IPS-NIHi7 (cell line): ENCODE data around the gene LSMEM2.
A peak's percentile ranks its signal among the peaks of the same experiment; 100 is the strongest.
"Not testable (repeated sequence)": the region's sequence is repeated elsewhere in the genome, so short reads cannot be mapped to it uniquely, and the experiment has no call there.

Source experiments
- DNase-seq: peaks from one replicate; pipeline ENCODE4 v3.0.0; 2012; ENCODE audit warnings: mixed read lengths; ENCODE audit errors: extremely low spot score

LSMEM2 gene

DNA sequence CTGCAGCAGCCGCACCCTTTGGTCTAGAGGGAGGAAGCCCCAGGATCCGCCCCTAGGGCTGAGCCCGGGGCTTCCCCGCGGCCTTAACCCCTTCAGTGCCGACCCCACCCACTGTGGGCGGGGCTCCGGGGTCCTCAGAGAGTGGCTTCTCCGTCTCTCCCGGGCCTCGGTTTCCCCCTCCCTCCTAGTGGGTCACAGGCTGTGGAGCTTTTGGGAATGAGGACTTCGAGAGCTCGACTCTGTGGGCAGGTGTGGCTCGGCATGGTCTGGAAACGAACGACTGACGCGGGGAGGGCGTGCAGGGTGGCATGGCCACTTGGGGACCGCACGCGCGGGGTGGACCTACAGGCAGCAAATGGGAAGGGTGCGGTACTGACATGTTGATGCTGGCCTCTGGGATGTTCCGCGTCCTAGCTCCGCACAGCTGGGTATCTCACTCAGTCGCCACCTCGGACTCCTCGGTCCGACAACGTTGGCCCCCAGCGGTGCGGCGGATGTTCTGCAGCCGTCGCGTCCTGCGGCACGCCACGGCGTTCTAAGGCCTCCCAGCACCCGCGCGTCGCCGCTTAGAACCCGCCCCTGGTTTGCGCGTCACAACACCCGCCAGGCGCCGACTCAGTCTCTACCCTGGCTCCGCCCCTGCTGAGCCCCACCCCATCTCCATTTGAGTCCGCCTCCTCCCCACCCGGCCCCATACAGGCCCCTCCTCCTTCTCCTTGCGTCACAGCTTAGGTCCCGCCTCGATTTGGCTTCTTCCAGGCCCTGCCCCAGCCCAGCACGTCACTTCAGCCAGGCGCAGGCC is 20.1 kb downstream of the LSMEM2 start, which contains the start of the genes HYAL3 and NAA80:
Gene HYAL3 (minus strand): TSS at position 570 of the 802 bp plus-strand sequence. CDS start 3,803 bp downstream, outside the sequence.
Gene NAA80 (minus strand): TSS at position 570 of the 802 bp plus-strand sequence. CDS start 1,942 bp downstream, outside the sequence.
- DNase-seq, result peak; percentile 98

DNA sequence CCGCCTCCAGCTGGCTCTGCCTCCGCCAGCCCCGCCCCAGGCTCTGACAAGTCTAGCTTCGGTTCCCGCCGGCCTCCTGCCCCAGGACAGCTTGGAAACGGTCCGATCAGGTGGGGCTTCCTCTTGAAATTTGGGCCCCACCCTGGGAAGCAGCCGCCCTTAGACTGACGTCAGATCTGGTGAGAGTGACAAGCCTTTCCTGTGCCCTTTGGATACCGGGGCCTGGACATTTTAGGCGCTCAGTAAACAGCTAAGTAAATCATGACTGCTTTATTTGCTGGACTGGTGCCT is 20.7 kb downstream of the LSMEM2 start:
- no peak for DNase-seq

DNA sequence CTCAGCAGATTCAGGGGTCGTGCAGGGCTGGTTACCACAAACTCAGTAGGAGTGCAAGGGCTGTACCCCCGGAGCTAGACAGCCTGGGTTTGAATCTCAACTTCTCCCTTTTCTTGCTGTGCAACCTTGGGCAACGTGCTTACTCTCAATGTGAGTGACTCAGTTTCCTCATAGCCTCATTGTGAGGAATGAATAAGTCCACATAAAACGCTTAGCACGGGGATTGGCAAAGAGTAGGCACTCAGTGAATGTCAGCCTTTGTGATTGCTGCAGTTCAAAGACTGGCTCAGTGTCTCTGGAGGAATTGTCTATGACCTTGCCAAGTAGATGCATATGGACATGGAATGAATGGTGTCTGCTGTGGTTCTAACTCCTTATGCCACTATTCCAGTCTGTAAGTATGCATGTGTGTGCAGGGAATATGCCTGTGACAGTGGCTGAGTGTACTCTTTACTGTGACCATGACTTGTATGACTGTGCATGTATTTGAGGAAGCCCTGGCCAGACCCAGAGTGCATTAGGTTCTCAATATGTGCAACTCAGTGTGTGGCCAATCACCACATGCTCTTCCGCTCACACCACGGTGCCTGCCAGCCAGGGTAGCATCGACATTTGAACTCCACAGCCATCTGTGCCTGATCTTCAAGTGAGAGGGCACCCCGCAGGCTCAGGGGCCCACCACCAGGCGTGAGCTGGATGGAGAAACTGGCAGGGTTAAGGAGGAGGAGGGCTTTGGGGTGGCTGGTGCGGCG is 21.2 kb downstream of the LSMEM2 start:
- no peak for DNase-seq

DNA sequence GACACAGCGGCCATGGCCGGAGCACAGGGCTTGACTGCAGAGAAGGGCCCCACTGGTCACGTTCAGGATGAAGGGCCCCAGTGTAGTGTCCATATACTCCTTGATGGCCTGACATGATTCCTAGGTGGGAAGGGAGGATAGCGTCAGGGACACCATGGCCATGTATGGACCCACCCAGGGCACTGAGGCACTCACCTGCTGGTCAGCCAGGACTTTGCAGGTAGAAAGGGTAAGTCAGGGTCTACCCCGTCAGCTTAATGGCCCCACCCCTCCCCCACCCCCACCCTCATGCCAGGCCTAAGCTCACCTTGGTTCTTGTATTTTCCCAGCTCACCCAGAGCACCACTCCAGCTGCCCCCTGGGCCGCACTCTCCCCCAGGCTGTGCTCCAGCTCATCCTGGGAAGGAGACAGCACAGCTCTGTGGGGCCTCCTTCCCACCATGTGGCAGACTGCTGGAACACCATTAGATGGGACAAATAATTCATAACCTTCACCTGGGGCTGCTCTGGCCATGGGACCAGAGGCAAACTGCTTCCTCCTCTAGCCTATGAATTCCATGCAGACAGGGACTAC is 21.9 kb downstream of the LSMEM2 start:
- DNase-seq, result no peak

DNA sequence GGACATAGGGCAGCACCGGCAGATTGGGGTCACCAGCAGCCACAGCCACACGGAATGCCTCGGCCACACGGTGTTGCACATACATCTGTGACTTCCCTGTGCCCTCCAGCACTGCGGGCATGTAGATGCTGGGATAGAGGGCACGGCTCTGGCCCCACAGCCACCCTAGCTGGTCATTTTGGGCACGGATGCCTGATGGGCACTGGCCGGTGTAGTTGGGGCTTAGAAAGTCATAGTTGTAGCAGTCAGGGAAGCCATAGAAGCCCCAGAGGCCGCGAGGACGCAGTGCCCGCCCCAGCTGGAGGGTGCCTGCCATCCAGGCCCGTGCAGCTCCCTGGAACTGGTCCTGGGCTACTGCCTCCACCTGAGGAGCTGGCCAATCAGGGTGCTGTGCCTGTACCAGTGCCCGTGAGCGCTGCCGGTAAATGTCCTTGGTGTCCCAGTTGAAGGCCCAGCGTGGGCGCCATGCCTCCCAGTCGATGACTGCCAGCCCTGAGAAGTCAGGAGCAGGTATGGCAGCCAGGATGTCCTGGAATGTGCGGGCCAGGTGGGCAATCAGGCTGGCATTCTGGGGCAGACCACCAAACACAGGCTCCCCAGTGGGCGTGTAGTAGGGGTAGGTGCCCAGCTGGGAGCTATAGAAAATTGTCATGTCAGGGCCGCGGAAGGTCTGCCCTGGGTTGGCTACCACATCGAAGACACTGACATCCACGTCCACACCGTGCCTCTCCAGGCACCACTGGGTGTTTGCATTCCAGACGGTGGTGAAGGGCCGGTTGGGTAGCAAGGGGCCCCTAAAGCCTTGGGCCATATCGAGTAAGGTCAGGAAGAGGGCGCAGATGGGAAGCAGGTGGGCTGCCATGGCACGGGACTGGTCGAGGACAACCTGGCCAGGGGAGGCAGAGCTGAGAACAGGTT is 23.5 kb downstream of the LSMEM2 start:
- no peak for DNase-seq

DNA sequence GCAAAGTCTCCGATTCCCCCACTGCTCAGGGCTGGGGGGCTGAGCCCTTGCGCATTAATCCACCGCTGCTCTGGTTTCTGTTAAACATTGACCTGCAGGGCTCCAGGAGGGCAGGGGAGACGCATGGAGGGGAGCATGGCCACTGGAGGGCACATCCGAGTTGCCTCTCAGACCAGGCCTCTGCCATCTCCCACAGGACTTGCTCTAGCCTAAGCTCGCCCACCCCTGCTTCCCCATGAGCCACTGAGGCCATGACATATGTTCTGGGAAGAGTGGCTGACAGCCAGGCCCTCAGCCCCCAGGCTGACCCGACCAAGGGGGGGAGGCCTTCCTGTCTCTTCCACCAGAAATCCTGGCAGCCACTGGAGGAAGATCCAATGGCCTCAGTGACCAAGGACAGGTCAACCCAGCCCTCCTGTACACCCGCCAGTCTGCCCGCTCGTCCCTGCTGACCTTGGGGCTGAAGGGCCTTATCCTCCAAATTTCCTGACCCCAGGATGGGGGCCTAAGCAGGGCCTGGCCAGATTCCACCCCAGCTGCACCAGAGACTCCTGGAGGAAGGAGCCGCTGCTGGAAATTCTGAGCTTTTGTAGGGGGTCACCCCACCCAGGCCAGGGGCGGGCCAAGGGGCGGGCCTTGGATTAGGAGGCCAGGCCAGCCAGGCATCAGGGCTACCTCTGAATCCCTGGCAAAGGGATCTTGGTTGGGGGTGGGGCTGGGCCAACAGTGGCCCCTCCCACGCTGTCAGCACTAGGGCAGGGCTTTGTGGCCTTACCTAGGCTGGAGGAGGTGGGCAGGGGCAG is 24.3 kb downstream of the LSMEM2 start, which contains the start of gene HYAL1:
Gene HYAL1 (minus strand): TSS at position 562 of the 803 bp plus-strand sequence. CDS start 618 bp downstream, outside the sequence.
- peak; percentile 89 for DNase-seq

DNA sequence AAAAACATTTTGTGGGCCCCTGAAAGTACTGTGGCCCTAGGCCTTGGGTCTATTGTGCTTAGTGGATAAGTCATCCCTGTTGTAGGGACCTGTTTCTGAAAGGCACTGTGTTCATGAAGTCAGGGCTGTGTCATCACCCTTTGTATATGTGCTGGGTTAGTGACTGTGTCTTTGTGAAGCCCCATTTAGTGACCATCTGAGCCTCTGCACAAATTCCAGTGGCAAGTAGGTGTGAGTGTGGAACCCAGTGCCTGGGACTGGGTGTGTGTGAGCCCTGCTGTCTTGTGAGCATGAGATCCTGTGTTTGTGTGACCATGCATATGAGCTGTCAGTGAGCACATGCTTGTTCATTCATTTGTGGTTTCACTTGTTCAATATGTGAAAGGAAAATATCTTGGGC is 25.7 kb downstream of the LSMEM2 start:
- DNase-seq, result no peak

DNA sequence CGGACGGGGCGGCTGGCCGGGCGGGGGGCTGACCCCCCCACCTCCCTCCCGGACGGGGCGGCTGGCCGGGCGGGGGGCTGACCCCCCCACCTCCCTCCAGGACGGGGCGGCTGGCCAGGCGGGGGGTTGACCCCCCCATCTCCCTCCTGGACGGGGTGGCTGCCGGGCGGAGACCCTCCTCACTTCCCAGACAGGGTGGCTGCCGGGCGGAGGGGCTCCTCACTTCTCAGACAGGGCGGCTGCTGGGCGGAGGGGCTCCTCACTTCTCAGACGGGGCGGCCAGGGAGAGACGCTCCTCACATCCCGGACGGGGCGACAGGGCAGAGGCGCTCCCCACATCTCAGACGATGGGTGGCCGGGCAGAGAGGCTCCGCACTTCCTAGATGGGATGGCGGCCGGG is 33.2 kb downstream of the LSMEM2 start:
- not testable (repeated sequence) for DNase-seq

DNA sequence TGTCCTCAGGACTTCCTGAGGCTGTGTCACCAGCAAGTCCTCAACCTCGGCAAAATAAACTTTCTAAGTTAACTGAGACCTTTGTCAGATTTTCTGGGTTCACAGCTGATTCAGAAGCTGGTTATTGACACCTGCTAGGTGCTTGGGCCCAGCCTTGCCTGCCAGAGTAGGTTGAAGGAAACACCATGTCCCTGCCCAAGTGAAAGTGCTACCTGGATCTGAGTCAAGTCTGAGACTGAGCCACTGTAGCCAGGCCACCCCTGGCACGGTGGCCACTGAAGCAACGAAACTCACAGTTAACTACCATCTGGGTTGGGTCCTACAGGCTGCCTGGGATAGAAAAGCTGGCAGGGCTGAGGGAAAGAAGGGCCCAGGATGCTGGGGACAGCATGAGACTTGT is 35.5 kb downstream of the LSMEM2 start:
- DNase-seq, result no peak

DNA sequence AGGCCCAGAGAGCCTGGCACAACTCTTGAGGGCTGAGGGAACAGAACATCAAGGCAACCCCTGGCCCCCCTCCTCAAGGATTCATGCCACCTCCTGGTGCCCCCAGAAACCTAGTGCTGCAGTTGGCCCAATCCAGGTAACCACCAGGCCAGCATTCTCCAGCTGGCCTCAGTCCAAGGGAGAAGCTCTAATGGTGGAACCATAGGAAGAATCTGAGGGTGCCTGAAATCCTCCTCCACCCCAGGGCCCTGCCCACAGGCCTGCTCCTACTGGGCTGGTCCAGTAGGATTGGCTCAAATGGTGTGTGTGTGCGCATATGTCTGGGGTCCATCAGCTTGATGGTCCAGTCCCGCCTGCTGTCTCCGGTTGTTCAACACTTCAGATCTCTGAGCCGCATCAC is 35.9 kb downstream of the LSMEM2 start:
- DNase-seq, result no peak

DNA sequence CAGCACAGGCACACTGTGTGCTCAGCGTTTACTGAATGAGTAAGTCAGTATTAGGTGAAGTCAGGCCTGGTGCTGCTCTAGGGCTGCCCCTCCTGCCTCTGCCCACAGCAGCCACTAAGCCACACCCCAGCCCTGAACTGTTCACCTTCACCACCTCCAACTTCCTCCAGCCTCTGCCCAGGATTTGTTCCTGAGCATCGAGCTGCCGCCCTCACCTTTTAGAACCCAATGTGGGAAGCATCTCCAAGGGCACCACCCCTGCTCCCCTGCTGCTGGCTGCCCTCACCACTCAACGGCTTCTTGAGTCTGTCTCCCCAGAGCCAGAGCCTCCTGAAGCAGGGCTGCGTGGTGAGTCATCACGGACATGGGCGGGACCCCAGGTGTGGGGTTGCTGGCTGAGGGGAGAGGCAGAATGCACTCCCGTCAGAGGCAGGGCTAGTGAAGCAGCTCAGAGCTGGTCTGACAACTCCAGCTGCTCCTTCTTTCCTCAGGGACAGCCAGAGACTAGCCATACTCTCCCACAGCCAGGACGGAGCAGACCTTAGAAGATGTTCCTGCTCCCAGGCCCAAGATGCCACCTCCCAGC is 37.9 kb downstream of the LSMEM2 start:
- DNase-seq, result no peak

DNA sequence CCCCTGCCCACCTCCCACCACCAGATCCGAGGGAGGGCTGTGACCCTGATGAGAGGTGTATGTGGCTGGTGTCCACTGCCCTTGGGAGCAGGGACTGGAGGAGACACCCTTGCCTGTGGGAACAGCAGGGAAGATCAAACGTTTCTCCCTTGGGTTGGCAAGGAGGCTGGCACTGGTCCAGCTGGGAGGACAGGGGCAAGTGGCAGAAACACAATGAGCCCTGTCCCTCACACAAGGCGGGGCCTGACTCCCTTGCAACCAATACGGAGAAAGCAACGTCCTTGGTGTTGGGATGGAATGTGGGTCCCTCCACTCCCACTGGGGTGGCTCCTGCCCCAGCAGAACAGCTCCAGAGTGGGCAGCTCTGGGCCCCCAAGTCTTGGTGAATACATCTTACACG is 38.4 kb downstream of the LSMEM2 start:
- DNase-seq, result no peak

DNA sequence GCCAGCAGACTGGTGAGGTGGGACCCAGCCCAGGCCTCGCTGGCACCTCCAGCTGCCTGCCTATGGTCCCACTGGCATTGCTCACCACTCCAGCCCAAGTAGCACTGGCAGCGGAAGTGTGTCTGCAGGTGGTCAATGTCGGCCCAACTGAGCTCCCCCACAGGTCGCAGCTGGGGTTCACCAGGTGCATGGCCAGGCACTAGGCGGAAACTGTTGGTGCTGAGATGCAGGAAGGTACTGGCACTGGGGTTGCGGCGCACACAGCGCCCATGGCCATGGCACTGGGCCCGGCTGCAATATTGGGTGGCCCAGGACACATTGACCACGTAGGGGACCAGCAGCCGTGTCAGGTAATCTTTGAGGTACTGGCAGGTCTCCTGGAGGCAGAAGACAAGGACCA is 39.3 kb downstream of the LSMEM2 start:
- no peak for DNase-seq

DNA sequence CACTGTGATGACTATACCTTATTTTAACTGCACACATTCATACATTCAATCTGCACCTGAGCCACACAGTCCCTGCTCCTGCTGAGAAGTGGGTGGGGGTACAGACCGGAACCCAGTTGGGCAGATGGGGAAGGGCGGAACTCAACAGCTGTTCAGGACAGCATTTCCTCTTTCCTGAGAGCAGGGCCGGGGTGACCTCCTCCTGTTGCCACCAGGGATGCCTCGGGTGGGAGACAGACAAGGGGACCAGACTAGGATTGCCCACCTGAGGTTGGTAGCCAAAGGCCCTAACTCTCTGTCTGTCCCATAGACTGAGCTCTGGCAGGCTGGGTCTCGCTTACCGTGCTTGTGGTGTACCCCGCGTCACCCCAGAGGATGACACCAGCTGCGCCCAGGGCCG is 39.7 kb downstream of the LSMEM2 start:
- no peak for DNase-seq

DNA sequence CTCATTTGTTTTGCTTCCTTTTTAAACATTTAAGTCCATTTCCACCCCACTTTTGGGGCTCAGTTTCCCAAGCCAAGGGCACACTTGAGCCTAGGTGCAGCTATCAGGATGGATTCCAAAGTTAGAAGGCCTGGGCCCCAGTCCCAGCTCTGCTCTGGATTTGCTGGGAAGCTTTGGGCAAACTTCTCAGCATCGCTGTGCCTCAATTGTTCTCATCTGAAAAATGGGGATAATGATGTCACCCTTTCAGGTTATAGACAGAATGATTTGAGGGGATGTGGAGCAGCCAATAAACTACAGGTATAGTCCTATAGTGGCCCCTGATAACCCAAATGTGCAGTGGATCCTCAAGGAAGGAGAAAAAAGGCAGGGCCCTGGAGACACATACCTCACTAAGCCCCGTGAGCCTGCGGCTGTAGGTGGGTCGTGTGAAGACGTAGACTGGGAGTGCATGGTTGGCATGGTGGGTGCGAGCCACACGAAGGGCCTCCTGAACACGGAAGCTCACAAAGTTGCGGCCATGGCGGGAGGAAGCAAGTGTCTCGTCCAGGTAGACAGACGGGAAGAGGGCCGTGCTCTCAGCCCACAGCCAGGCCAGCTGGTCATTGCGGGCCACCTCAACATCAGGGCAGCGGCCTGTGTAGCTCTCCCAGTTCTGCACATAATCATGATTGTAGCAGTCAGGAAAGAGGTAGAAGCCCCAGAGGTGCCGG is 40.5 kb downstream of the LSMEM2 start:
- no peak for DNase-seq

DNA sequence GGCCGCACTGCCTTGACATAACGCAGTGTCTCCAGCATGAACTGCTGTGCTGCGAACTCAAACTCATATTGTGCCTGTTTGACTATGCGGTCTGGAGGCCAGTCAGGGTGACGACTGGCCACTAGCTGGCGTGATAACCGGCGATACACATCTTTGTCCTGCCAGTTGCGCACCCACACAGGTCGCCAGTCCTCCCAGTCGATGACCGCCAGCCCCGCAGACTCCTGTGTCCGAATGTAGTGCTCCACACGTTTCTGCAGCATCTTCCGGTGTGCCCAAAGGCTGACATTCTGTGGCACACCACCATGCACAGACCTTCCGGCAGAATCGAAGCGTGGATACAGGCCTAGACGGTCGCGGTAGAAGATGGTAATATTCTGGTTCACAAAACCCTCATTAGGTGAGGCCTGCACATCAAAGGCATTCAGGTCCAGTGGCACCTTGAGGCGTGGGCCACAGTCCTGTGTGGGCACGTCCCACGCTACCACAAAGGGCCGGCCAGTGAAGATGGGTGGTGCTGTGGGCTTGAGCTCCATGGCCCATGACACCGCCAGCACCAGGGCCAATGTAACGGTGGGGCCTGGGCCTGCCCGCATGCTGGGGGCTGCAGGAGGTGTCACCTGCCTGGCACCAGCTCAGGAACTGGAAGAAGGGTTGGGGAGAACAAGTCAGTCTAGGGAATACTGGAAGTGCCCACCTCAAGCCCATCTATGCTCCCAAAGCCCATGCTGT is 41.2 kb downstream of the LSMEM2 start:
- DNase-seq, result no peak

DNA sequence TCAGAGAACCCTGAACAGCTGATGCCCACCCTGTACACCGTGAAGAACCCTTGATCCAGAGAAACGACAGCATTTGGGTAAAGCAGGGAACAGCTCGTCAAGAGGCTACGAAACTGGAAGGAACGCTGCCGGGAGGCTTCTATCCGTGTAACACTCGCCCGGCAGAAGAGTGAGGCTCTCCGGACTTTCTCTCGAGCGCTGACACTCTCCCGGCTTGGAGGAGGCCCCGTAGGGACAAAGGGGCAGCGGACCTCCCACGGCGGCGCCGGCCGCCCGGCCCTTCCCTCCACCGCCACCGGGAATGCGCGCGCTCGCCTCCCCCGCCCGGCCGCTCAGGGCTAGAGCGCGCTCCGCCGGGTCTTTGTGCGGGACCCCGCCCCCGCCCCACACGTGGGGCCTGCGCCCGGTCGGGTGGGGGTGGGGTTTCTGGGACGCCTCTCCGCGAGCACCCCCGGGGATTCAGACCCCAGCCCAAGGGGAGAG is 42.0 kb downstream of the LSMEM2 start:
- peak; percentile 85 for DNase-seq

DNA sequence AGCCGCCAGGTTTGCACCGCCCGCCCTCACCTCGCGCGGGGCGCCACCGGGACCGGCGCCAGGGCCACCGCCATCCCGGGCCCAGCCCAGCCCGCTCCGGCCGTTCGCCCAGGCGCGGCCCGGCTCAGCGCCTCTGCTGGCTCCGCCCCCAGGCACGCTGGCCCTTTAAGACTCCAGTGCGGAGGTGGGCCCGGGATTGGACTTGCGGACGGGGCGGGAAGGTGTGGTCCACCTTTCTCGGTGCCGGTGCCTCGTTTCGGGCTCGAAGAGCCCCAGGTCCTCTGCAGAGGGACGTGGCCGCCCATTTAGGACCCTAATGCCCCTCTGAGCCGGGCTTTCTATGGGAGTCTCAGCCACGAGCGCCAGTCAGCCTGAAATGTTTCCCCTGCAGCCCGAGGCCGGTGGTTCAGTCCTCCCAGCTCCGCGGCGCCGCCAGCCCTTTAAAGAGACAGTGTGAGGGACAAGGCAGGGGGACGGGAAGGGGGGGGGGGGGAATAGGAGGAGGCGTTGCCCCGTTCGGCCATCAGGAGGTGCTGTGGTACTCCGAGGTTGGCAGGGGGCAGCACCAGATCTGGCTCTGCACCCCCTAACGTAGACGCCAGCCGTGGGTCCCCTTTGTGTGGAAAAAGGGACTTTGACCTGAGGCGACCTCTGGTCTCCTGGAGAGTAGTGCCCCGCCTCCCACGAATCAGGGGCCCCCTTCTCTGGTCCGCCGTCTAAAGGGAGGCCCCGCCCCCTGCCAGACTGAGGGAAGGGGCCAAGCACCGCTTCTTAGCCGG is 42.6 kb downstream of the LSMEM2 start:
- DNase-seq, result peak; percentile 87
